Mucosa of descending colon (tissue), 3 donors: ENCODE results near the gene R3HDML. TPM values are rescaled to one million over a fixed set of nuclear protein-coding genes. Genes with fewer than 3 reads are reported as not detected.

Source experiments
- ATAC-seq: fragments of 200-7000 bp; cut with Tn5 transposase; one replicate; pipeline ENCODE4 v1.9.1; 2020; ENCODE audit warnings: mild to moderate bottlenecking, moderate library complexity
- DNase-seq, 3 donors: peaks; one replicate each; pipeline ENCODE4 v3.0.0-alpha.2; 2020
- H3K36me3 ChIP-seq: fragments of 200-600 bp; one replicate; pipeline ENCODE4 v1.8.0; 2021; ENCODE audit warnings: low read depth, mild to moderate bottlenecking
- H3K4me1 ChIP-seq: fragments of 200-600 bp; one replicate; pipeline ENCODE4 v1.8.0; 2021; ENCODE audit warnings: low read depth, mild to moderate bottlenecking
- H3K4me3 ChIP-seq: fragments of 200-600 bp; one replicate; pipeline ENCODE4 v1.8.0; 2021; ENCODE audit warnings: mild to moderate bottlenecking
- H3K9me3 ChIP-seq: fragments of 200-600 bp; one replicate; pipeline ENCODE4 v1.8.0; 2021; ENCODE audit warnings: mild to moderate bottlenecking
- intact Hi-C, 2 donors: fragments of 100-400 bp; cut with DNase I in 1 of 2; cut with micrococcal nuclease in 1 of 2; formaldehyde crosslinking; loops; one replicate each; pipeline versions ENCODE4 v1.11.0 to v1.11.1; 2022; cut with DNase I, micrococcal nuclease
- total RNA-seq, 3 donors: library from RNA; stranded (reverse); fragmentation: NEBNext Ultra II Directional in 2 of 3; extraction: Animal tissue kit (Norgen Biotek cat#: 25700) in 2 of 3; gene quantifications; one replicate each; pipeline versions ENCODE4 v1.2.1 to v1.2.4, GENCODE V29; 2021 to 2023
- TF ChIP-seq, protein P1 (sequence below): fragments of 200-600 bp; IDR thresholded peaks from one replicate; pipeline ENCODE4 v1.8.0; 2022; ENCODE audit warnings: antibody characterized with exemption, mild to moderate bottlenecking
- donor health status: DM: no; HTN: no; CAD: no; lungs with moderate emphysema.
- donor health status: DM: no; HTN: no; CAD: no.
- donor health status: DM: no; HTN: yes; CAD: no.

The R3HDML gene
- total RNA-seq, 3 donors from 2014 or later, result not detected

DNA sequence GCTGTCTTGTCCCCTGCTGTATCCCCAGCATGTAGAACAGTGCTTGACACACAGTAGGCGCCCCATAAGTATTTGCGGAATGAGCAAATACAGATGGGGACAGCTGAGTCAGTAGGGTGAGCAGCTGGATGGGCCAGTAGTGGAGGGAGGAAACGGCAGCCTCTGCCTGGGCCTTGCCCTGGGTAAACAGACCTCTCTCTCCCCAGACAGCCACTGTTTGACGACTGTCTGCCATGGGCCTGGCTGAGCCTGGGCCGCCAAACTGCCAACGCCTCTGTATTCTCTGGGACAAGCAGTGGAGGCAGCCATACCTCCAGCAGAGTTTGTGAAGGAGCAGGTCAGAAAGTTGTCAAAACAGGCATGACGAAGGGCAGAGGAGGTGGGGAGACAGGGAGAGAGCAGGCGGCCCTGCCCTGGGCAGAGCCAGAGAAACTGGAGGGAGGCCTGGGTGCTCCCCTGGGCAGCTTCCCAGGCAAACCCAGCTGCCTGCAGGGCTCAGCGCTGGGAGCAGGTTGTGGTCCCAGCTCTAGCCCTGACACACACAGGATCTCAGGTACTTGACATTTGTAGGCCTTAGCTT lies 33.9 kb downstream of the R3HDML start:
- TF ChIP-seq, protein P1, sequence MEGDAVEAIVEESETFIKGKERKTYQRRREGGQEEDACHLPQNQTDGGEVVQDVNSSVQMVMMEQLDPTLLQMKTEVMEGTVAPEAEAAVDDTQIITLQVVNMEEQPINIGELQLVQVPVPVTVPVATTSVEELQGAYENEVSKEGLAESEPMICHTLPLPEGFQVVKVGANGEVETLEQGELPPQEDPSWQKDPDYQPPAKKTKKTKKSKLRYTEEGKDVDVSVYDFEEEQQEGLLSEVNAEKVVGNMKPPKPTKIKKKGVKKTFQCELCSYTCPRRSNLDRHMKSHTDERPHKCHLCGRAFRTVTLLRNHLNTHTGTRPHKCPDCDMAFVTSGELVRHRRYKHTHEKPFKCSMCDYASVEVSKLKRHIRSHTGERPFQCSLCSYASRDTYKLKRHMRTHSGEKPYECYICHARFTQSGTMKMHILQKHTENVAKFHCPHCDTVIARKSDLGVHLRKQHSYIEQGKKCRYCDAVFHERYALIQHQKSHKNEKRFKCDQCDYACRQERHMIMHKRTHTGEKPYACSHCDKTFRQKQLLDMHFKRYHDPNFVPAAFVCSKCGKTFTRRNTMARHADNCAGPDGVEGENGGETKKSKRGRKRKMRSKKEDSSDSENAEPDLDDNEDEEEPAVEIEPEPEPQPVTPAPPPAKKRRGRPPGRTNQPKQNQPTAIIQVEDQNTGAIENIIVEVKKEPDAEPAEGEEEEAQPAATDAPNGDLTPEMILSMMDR, result no peak
- intact Hi-C loops, result no loop called here
- Histone ChIP-seq H3K9me3 (no peaks in the 10 kb centered on the region), H3K36me3 (no peaks in the 10 kb centered on the region), H3K4me3 (no peak overlapping the region), H3K4me1 (peaks cover 25% of the 10 kb centered on the region)
- DNase-seq, result peak; percentile 72 to 80 (median 79)
- peak; percentile 98 for ATAC-seq

DNA sequence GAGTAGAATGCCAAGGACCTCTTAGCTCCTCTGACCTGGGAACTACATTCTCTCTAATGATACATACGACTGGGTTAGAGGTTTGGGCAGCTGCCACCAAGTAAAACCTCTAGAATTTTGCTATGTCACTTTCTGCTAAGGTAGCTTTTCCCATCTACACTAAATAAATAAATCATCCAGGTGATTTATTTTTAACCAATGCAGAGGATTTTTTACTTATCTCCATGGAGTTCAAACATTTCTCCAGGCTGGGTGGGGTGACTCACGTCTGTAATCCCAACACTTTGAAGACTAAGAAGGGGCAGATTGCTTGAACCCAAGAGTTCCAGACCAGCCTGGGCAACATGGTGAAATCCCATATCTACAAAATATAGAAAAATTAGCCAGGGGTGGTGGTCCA lies 45.8 kb downstream of the R3HDML start:
- DNase-seq, result no peak
- intact Hi-C loops, result loop anchor here in 1 of 2 donors (10.0 kb wide), 1 partner anchor 82 kb away; no protein-coding TSS in a partner anchor
- H3K4me1 ChIP-seq, result peaks cover 10% of the 10 kb centered on the region
- H3K4me3 ChIP-seq, result no peak overlapping the region
- H3K9me3 ChIP-seq, result no peaks in the 10 kb centered on the region
- TF ChIP-seq, protein P1, result no peak
- no peaks in the 10 kb centered on the region for H3K36me3 ChIP-seq
- no peak for ATAC-seq

DNA sequence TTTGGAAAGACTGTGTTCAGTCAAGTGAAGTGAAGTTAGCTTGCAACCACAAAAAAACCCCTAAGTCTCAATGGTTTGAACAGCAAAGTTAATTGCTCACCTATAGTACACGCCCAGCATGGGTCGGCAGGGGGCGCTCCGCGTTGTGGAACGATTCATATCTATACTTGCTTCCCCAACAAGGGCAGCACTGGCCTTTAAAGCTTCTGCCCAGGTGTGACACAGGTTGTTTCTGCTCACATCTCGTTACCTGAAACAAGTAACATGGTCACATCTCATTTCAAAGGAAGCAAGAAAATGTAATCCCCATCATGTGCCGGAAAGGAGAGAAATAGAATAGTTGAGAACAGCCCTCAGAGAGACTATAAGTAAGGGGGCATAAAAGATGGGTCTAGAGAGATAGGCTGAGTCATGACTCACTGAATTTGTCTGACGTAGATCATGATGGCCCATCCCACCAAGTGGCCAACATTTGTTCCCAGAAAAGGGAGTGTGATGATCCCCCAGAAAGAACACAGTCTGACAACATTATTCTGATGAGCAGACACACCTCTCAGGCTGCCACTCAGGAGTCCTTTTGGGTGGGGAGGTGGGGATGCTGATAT lies 47.7 kb downstream of the R3HDML start:
- H3K9me3 ChIP-seq, result no peaks in the 10 kb centered on the region
- ATAC-seq (peak; percentile 71), DNase-seq (peak; percentile 85 to 98 (median 90))
- intact Hi-C loops, result loop anchor here in 1 of 2 donors (10.0 kb wide), 1 partner anchor 80 kb away; no protein-coding TSS in a partner anchor
- TF ChIP-seq, protein P1, result peak; percentile 79
- H3K4me1 ChIP-seq, result peaks cover 21% of the 10 kb centered on the region
- no peaks in the 10 kb centered on the region for H3K36me3 ChIP-seq
- H3K4me3 ChIP-seq, result no peak overlapping the region

DNA sequence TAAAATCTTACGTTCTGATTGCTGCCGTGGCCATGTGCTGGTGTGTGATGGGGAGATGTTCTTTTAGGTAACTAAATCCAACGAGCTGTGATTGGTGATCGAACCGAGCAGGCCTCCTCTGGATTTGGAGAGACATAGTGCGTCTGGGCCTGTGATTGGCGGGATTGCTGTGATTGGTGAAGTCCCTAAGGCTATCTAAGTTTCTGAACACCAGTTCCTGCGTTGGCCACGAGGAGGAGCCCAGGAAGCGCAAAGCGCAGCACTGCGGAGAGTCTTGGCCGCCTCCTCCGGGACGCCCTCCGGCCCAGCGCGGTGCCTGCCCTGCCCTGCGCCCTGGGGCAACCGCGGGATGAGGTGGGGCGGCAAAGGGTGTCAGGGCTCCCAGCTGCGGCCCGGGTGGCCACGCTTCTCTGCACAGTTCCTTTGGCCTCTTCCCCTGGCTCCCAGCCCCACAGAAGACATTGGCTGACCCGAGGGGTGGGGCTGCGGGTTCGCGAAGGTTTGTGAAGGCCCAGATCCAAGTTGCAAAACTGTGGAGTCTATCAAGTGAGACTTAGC lies 51.7 kb downstream of the R3HDML start:
- Histone ChIP-seq H3K36me3 (no peaks in the 10 kb centered on the region), H3K9me3 (no peaks in the 10 kb centered on the region), H3K4me1 (peaks cover 32% of the 10 kb centered on the region), H3K4me3 (no peak overlapping the region)
- DNase-seq (peak; percentile 80 to 88 (median 85)), ATAC-seq (peak; percentile 77)
- TF ChIP-seq, protein P1, result peak; percentile 51
- intact Hi-C loops, result loop anchor here in 1 of 2 donors (10.0 kb wide), 1 partner anchor 76 kb away; no protein-coding TSS in a partner anchor

DNA sequence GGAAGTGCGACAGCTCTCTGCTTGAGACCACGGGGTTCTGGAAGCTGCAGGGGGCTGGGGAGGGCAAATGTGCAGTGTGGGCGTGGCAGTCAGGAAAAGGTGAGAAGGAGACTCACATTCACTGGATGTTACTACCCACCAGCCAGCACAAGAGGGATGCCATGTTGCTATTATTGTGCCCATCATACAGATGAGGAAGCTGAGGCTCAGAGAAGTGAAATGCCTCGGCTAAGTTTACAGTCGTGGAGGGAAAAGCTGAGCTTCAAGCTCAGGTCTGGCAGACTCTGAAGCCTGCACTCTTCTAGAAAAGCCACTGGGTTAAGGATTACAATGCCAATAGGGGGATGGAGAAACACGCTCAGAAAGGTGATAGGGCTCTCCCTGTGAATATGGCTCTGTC lies 53.0 kb downstream of the R3HDML start:
- Histone ChIP-seq H3K9me3 (no peaks in the 10 kb centered on the region), H3K4me1 (peaks cover 32% of the 10 kb centered on the region), H3K4me3 (no peak overlapping the region), H3K36me3 (no peaks in the 10 kb centered on the region)
- ATAC-seq (no peak), DNase-seq (peak in 1 of 3 donors; percentile 28)
- TF ChIP-seq, protein P1, result no peak
- intact Hi-C loops, result loop anchor here in 1 of 2 donors (10.0 kb wide), 2 partner anchors 75 to 215 kb away; no protein-coding TSS in a partner anchor
